Cerebellar cortex (tissue), 1 donor: Measurements from ENCODE around the gene MEGF11.

Source experiments
- DNase-seq: peaks from one replicate; pipeline ENCODE4 v3.0.0-alpha.2; 2015; ENCODE audit warnings: low spot score

MEGF11 gene

GRCh38 chr15:66215811-66216210, 37.7 kb downstream of the MEGF11 start:
- no peak for DNase-seq

- no peak for DNase-seq
Observed at GRCh38 chr15:66214246-66214645, 39.3 kb downstream of the MEGF11 start.

GRCh38 chr15:66212563-66212921, 41.0 kb downstream of the MEGF11 start:
- DNase-seq: peak; percentile 86

GRCh38 chr15:66211670-66212562, 41.6 kb downstream of the MEGF11 start:
- no peak for DNase-seq

GRCh38 chr15:66210684-66211083, 42.9 kb downstream of the MEGF11 start:
- peak; percentile 59 for DNase-seq

- no peak for DNase-seq
Observed at GRCh38 chr15:66198757-66199156, 54.8 kb downstream of the MEGF11 start.

- no peak for DNase-seq
Observed at GRCh38 chr15:66196602-66197001, 56.9 kb downstream of the MEGF11 start.

GRCh38 chr15:66195621-66196230, 57.8 kb downstream of the MEGF11 start:
- DNase-seq: no peak

GRCh38 chr15:66193066-66193465, 60.5 kb downstream of the MEGF11 start:
- DNase-seq: no peak

- DNase-seq: no peak
Observed at GRCh38 chr15:66190746-66191145, 62.8 kb downstream of the MEGF11 start.

- no peak for DNase-seq
Observed at GRCh38 chr15:66189291-66189690, 64.3 kb downstream of the MEGF11 start.

GRCh38 chr15:66188464-66188863, 65.1 kb downstream of the MEGF11 start:
- DNase-seq: peak; percentile 80

- no peak for DNase-seq
Observed at GRCh38 chr15:66187271-66187670, 66.3 kb downstream of the MEGF11 start.

- no peak for DNase-seq
Observed at GRCh38 chr15:66186049-66186825, 67.3 kb downstream of the MEGF11 start.

- no peak for DNase-seq
Observed at GRCh38 chr15:66184936-66185790, 68.4 kb downstream of the MEGF11 start.

GRCh38 chr15:66184492-66184891, 69.1 kb downstream of the MEGF11 start:
- no peak for DNase-seq

- no peak for DNase-seq
Observed at GRCh38 chr15:66180531-66181097, 72.9 kb downstream of the MEGF11 start.

- DNase-seq: no peak
Observed at GRCh38 chr15:66178531-66178910, 75.0 kb downstream of the MEGF11 start.

GRCh38 chr15:66172324-66172980, 81.1 kb downstream of the MEGF11 start:
- peak; percentile 89 for DNase-seq

- DNase-seq: no peak
Observed at GRCh38 chr15:66171841-66172240, 81.7 kb downstream of the MEGF11 start.

- DNase-seq: no peak
Observed at GRCh38 chr15:66170716-66171115, 82.8 kb downstream of the MEGF11 start.
